Motor neuron (in vitro differentiated cells): ENCODE data around the gene ASIC2. TPM values are rescaled to one million over a fixed set of nuclear protein-coding genes. Genes with fewer than 3 reads are reported as not detected.
A peak's percentile ranks its signal among the peaks of the same experiment; 100 is the strongest.

Experiments
- ATAC-seq, 8 experiments: fragments of 200-7000 bp; cut with Tn5 transposase; replicated peaks in 6 of 8; 2 replicates each; pipeline ENCODE4 v1.8.0; 2021; ENCODE audit warnings: mild to moderate bottlenecking in 8 of 8, moderate library complexity in 8 of 8
- H3K27ac ChIP-seq, 2 donors: fragments of 250-450 bp; sonication (Bioruptor Pico); 2 replicates each; pipeline ENCODE4 v1.9.0; 2021; ENCODE audit warnings: antibody characterized with exemption in 2 of 2, mild to moderate bottlenecking in 2 of 2, moderate library complexity in 1 of 2
- H3K4me1 ChIP-seq, 2 donors: fragments of 250-450 bp; sonication (Bioruptor Pico); replicated peaks in 1 of 2; 2 replicates each; pipeline ENCODE4 v1.6.1; 2021; ENCODE audit warnings: antibody characterized with exemption in 2 of 2, mild to moderate bottlenecking in 2 of 2, moderate library complexity in 1 of 2
- H3K4me3 ChIP-seq, 5 donors: fragments of 250-450 bp; sonication (Bioruptor Pico); 2 replicates each; pipeline ENCODE4 v1.9.0; 2021; ENCODE audit warnings: antibody characterized with exemption in 5 of 5, mild to moderate bottlenecking in 5 of 5, moderate library complexity in 4 of 5
- WGBS, 10 experiments: fragments of 450-650 bp; shearing (Covaris generic); methylation state at CpG; one replicate each; pipeline ENCODE4 v1.0.0; 2022; 5-methylcytosine and 5-hydroxymethylcytosine counted together
- in situ Hi-C, 9 experiments: fragments of 400-800 bp; cut with MboI; loops; one replicate each; pipeline ENCODE4 v1.15.0; 2021; ENCODE audit warnings: low sequenced_read_pairs in 9 of 9, low pct_unique_long_range_greater_than_20kb in 2 of 9; ENCODE audit not compliant: unreplicated experiment in 9 of 9
- total RNA-seq, 8 experiments: library from RNA; unstranded; fragments of 300-600 nt; gene quantifications; 2 replicates each; pipeline versions ENCODE4 v1.2.3 to v1.2.4, GENCODE V29; 2022

The ASIC2 gene
- total RNA-seq, 8 experiments from 2014 or later: 0.66 to 8.2 (median 1.8) TPM

- WGBS, 10 experiments: 33 to 93% (median 72%) methylated on average over 1 to 4 of the region's 6 CpGs; no CpG with 5 or more reads in 1 of the 10 experiments
- in situ Hi-C loops: no loop called here
- Histone ChIP-seq H3K27ac (no peak overlapping the region), H3K4me3 (no peak overlapping the region), H3K4me1 (peaks cover 0 to 4% of the 10 kb centered on the region in 2 donors)
- peak in 3 of 8 experiments; percentile 32 to 85 (median 57) for ATAC-seq
These were observed 30.6 kb downstream of the ASIC2 start for GRCh38 chr17:33262266-33263123.

GRCh38 chr17:33261820-33262219, 31.3 kb downstream of the ASIC2 start:
- no peak for ATAC-seq
- in situ Hi-C loops: no loop called here
- H3K4me1 ChIP-seq: peaks cover 0 to 4% of the 10 kb centered on the region in 2 donors
- H3K4me3 ChIP-seq: no peak overlapping the region
- WGBS, 10 experiments: 52 to 84% (median 65%) methylated on average over 2 to 8 of the region's 10 CpGs; no CpG with 5 or more reads in 6 of the 10 experiments
- H3K27ac ChIP-seq: no peak overlapping the region

- 0 to 100% (median 44%) methylated on average over 1 to 6 of the region's 10 CpGs; no CpG with 5 or more reads in 3 of the 10 experiments for WGBS, 10 experiments
- ATAC-seq: peak in 1 of 8 experiments; percentile 38
- in situ Hi-C loops: no loop called here
- H3K4me1 ChIP-seq: peaks cover 0 to 4% of the 10 kb centered on the region in 2 donors
- no peak overlapping the region for H3K4me3 ChIP-seq
- no peak overlapping the region for H3K27ac ChIP-seq
These were observed 32.5 kb downstream of the ASIC2 start for GRCh38 chr17:33260638-33261037.

- in situ Hi-C loops: no loop called here
- Histone ChIP-seq H3K4me3 (no peak overlapping the region), H3K27ac (no peak overlapping the region), H3K4me1 (peaks cover 0 to 4% of the 10 kb centered on the region in 2 donors)
- no peak for ATAC-seq
- 0 to 100% (median 75%) methylated on average over 1 to 3 of the region's 3 CpGs; no CpG with 5 or more reads in 2 of the 10 experiments for WGBS, 10 experiments
These were observed 34.8 kb downstream of the ASIC2 start for GRCh38 chr17:33258296-33258695.

- 50 to 94% (median 80%) methylated on average over 1 to 2 of the region's 2 CpGs; no CpG with 5 or more reads in 3 of the 10 experiments for WGBS, 10 experiments
- Histone ChIP-seq H3K27ac (no peak overlapping the region), H3K4me1 (peaks cover 8 to 9% of the 10 kb centered on the region in 2 donors), H3K4me3 (no peak overlapping the region)
- in situ Hi-C loops: no loop called here
- peak in 1 of 8 experiments; percentile 50 for ATAC-seq
These were observed 47.9 kb downstream of the ASIC2 start for GRCh38 chr17:33245183-33245582.

- no peak for ATAC-seq
- Histone ChIP-seq H3K27ac (no peak overlapping the region), H3K4me1 (peaks cover 8 to 13% of the 10 kb centered on the region in 2 donors), H3K4me3 (no peak overlapping the region)
- in situ Hi-C loops: no loop called here
- 56 to 100% (median 84%) methylated on average over 1 to 3 of the region's 3 CpGs; no CpG with 5 or more reads in 3 of the 10 experiments for WGBS, 10 experiments
These were observed 49.4 kb downstream of the ASIC2 start for GRCh38 chr17:33243732-33244131.

- H3K4me1 ChIP-seq: peaks cover 8 to 13% of the 10 kb centered on the region in 2 donors
- no peak for ATAC-seq
- no peak overlapping the region for H3K4me3 ChIP-seq
- in situ Hi-C loops: no loop called here
- 67 to 100% (median 90%) methylated on average over 2 to 7 of the region's 8 CpGs; no CpG with 5 or more reads in 2 of the 10 experiments for WGBS, 10 experiments
- H3K27ac ChIP-seq: no peak overlapping the region
These were observed 50.5 kb downstream of the ASIC2 start for GRCh38 chr17:33242375-33243124.

- H3K27ac ChIP-seq: no peak overlapping the region
- no peak for ATAC-seq
- no peak overlapping the region for H3K4me3 ChIP-seq
- in situ Hi-C loops: no loop called here
- H3K4me1 ChIP-seq: peaks cover 8 to 13% of the 10 kb centered on the region in 2 donors
These were observed 51.7 kb downstream of the ASIC2 start for GRCh38 chr17:33241390-33241789.

GRCh38 chr17:33240362-33240761, 52.7 kb downstream of the ASIC2 start:
- Histone ChIP-seq H3K4me3 (no peak overlapping the region), H3K27ac (peak overlapping the region in 1 of 2 donors; percentile 50), H3K4me1 (peaks cover 8 to 13% of the 10 kb centered on the region in 2 donors)
- WGBS, 10 experiments: 40 to 67% (median 54%) methylated on average over 1 to 2 of the region's 6 CpGs; no CpG with 5 or more reads in 6 of the 10 experiments
- in situ Hi-C loops: no loop called here
- ATAC-seq: peak in 5 of 8 experiments; percentile 69 to 94 (median 76)

- Histone ChIP-seq H3K4me1 (peaks cover 8 to 13% of the 10 kb centered on the region in 2 donors), H3K27ac (no peak overlapping the region), H3K4me3 (no peak overlapping the region)
- 20 to 86% (median 78%) methylated on average over 1 of the region's 1 CpG; no CpG with 5 or more reads in 6 of the 10 experiments for WGBS, 10 experiments
- ATAC-seq: no peak
- in situ Hi-C loops: no loop called here
These were observed 53.4 kb downstream of the ASIC2 start for GRCh38 chr17:33239702-33240101.

GRCh38 chr17:33234930-33235685, 58.0 kb downstream of the ASIC2 start:
- Histone ChIP-seq H3K4me1 (peaks cover 5 to 16% of the 10 kb centered on the region in 2 donors), H3K4me3 (no peak overlapping the region), H3K27ac (no peak overlapping the region)
- peak; percentile 90 to 98 (median 98) for ATAC-seq
- WGBS, 10 experiments: 0 to 92% (median 54%) methylated on average over 1 to 3 of the region's 6 CpGs; no CpG with 5 or more reads in 4 of the 10 experiments
- in situ Hi-C loops: no loop called here

- Histone ChIP-seq H3K4me3 (no peak overlapping the region), H3K27ac (no peak overlapping the region), H3K4me1 (peaks cover 5 to 12% of the 10 kb centered on the region in 2 donors)
- WGBS, 10 experiments: 33 to 100% (median 100%) methylated on average over 1 to 3 of the region's 4 CpGs; no CpG with 5 or more reads in 1 of the 10 experiments
- no peak for ATAC-seq
- in situ Hi-C loops: no loop called here
These were observed 58.9 kb downstream of the ASIC2 start for GRCh38 chr17:33234233-33234632.
